ENCODE results near the gene SEZ6.

SEZ6 gene

DNA sequence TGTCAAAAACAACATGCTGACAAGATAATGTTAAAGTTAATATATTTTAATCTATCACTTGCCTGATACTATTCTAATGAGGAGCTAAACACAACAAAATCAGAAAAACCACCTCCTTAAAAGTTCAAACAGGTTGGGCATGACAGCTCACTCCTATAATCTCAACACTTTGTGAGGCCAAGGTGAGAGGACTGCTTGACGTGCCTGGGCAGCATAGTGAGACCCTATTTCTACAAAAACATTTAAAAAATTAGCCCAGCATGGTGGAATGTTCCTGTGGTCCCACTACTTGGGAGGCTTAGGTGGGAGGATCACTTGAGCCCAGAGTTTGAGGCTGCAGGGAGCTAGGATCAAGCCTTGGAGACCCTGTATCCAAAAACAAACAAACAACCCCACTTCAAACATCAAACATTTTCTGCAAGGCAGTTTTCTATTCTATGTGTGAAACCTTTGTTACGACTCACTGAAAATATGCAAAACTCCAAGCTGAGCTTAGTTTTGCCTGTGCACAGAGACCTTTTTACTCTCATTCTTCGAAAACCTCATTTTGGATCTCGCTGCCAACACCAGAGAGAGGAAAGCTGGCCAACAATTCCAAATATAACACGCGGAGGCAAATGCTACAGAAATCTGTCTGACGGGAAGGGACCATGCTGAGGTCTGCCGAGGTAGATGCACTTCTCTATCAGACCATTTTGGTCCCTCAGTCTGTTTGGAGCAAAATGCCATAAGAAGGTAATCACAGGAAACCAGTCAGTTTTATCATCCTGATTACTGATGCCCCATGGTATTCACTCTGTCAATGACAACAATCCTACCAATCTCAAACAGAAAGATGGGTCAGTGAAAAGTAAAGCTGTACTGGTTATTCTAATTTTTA is 60.7 kb downstream of the SEZ6 start:
- no peak overlapping the region for H3K4me3 ChIP-seq (ENCODE audit: control insufficient read depth, low read depth, low read length)
- DNase-seq (ENCODE audit: low read depth), result no peak

DNA sequence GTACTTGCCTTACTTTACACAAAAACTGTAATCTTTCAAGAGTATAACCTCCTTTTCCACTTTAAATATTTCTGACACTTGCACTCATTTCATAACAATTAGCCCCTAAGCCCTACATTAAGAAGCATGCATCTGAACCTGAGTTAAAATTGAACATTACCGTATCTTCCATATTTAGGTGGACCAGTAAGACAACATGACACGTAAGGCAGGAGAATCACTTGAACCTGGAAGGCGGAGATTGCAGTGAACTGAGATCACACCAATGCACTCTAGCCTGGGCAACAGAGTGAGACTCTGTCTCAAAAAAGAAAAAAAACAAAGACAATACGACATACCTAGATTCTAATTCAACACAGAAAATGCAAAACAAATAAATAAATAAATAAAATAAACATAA is 61.5 kb downstream of the SEZ6 start:
- TF ChIP-seq, protein P1, sequence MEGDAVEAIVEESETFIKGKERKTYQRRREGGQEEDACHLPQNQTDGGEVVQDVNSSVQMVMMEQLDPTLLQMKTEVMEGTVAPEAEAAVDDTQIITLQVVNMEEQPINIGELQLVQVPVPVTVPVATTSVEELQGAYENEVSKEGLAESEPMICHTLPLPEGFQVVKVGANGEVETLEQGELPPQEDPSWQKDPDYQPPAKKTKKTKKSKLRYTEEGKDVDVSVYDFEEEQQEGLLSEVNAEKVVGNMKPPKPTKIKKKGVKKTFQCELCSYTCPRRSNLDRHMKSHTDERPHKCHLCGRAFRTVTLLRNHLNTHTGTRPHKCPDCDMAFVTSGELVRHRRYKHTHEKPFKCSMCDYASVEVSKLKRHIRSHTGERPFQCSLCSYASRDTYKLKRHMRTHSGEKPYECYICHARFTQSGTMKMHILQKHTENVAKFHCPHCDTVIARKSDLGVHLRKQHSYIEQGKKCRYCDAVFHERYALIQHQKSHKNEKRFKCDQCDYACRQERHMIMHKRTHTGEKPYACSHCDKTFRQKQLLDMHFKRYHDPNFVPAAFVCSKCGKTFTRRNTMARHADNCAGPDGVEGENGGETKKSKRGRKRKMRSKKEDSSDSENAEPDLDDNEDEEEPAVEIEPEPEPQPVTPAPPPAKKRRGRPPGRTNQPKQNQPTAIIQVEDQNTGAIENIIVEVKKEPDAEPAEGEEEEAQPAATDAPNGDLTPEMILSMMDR (IDR thresholded peaks at IDR 0.05; ENCODE audit: control insufficient read depth, insufficient read depth, low read depth, low read length, missing control alignments), result no peak
- no peak overlapping the region for H3K4me3 ChIP-seq (ENCODE audit: control insufficient read depth, low read depth, low read length)
- no peak for DNase-seq (ENCODE audit: low read depth)

More for the DNA sequence above, 60.7 kb downstream of the SEZ6 start:
- TF ChIP-seq, protein P1 (IDR thresholded peaks at IDR 0.05; ENCODE audit: control insufficient read depth, insufficient read depth, low read depth, low read length, missing control alignments), result no peak

DNA sequence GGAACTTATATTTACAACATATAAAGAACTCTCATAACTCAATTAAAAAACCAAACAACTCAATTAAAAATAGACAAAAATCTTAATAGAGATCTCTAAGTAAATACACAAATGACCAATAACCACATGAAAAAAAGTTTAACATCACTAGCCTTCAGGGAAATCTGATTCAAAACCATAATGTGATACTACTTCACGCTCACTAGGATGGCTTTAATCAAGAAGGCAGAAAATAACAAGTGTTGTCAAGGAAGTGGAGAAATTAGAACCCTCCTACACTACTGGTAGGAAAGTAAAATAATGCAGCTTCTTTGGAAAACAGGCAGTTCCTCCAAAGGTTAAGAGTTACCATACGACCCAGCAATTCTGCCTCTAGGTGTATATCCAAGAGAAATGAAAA is 62.9 kb downstream of the SEZ6 start:
- TF ChIP-seq, protein P1 (IDR thresholded peaks at IDR 0.05; ENCODE audit: control insufficient read depth, insufficient read depth, low read depth, low read length, missing control alignments), result no peak
- H3K4me3 ChIP-seq (ENCODE audit: control insufficient read depth, low read depth, low read length), result no peak overlapping the region
- DNase-seq (ENCODE audit: low read depth), result no peak

DNA sequence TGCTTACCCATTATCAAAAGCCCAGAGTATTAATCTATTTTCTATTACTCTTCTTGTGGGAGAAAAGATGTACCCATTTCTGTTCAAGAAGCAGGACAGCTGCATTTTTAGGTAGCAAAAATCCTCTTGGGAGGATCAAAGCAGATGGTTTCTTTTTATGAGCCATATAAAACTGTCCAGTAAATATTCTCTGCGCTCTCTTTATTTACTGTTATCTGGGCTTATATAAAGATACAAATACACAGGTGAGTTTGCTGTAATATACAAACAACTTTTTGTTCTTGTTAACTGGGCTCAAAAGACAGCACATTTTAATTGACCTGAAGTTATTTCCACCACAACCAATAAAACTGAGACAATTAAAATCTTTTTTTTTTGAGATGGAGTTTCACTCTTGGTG is 64.6 kb downstream of the SEZ6 start:
- no peak overlapping the region for H3K4me3 ChIP-seq (ENCODE audit: control insufficient read depth, low read depth, low read length)
- DNase-seq (ENCODE audit: low read depth), result no peak
- TF ChIP-seq, protein P1 (IDR thresholded peaks at IDR 0.05; ENCODE audit: control insufficient read depth, insufficient read depth, low read depth, low read length, missing control alignments), result no peak

DNA sequence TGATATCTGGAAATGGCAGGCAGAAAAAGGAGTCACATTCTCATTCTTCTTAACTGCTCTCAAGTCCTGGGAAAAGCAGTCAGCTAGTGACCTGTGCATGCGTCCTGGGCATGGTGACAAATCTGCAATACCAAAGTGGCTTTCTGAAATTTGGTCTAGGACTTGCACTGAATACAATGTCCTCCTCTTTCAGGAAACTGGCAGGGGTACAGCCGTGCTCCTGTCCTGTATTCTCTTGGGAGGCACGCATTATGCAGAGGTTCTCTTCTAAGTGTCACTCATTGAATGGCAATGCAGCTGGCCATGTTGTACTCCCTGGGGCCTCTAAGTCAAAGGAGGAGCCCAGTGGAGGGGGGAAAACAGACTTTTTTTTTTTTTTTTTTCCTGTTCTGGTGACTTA is 65.2 kb downstream of the SEZ6 start:
- H3K4me3 ChIP-seq (ENCODE audit: control insufficient read depth, low read depth, low read length), result no peak overlapping the region
- no peak for DNase-seq (ENCODE audit: low read depth)
- TF ChIP-seq, protein P1 (IDR thresholded peaks at IDR 0.05; ENCODE audit: control insufficient read depth, insufficient read depth, low read depth, low read length, missing control alignments), result no peak

DNA sequence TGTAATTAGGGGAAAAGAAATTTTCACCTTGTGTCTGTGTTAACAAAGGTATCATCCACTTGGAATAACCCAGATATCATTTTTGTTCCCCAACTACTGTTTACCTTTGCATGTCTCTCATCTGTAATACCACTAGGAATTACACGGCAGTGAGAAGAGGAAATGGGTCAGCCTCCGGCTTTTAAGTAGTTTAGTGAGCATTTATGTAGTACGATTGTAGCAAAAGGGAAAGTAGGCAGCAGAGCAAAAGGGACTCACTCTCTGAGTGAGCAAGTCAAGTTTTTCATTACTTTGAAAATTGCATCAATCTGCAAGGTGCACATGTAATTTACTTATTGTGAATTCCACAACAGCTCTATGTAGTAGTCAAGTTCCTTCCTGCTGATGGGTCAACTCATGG is 65.7 kb downstream of the SEZ6 start:
- TF ChIP-seq, protein P1 (IDR thresholded peaks at IDR 0.05; ENCODE audit: control insufficient read depth, insufficient read depth, low read depth, low read length, missing control alignments), result no peak

More for the DNA sequence above, 65.7 kb downstream of the SEZ6 start:
- DNase-seq (ENCODE audit: low read depth), result no peak
- H3K4me3 ChIP-seq (ENCODE audit: control insufficient read depth, low read depth, low read length), result no peak overlapping the region

All from AG09309 (cell line).